Astrocyte (in vitro differentiated cells and primary cell): ENCODE results near the gene CDH10. TPM values are rescaled to one million over a fixed set of nuclear protein-coding genes. Genes with fewer than 3 reads are reported as not detected.

Experiments used
- DNase-seq: peaks from one replicate; pipeline ENCODE4 v3.0.0-alpha.2; 2010; ENCODE audit warnings: low read depth
- FAIRE-seq: peaks from 2 replicates; lab custom pipeline; 2011; peaks lifted over from hg19 to GRCh38; lab: Jason Lieb, UNC
- H2AFZ ChIP-seq: 2 replicates; pipeline ENCODE4 v1.6.0; 2012; ENCODE audit warnings: low read depth, low read length, inconsistent platforms
- H3K27ac ChIP-seq: 2 replicates; pipeline ENCODE4 v1.5.1; 2011; ENCODE audit warnings: low read depth, low read length, inconsistent platforms
- H3K27me3 ChIP-seq: 2 replicates; pipeline ENCODE4 v1.6.0; 2011; ENCODE audit warnings: low read length, inconsistent platforms; ENCODE audit not compliant: insufficient read depth
- H3K36me3 ChIP-seq: 2 replicates; pipeline ENCODE4 v1.5.1; 2011; ENCODE audit warnings: low read length, inconsistent platforms; ENCODE audit not compliant: insufficient read depth
- H3K4me1 ChIP-seq: 2 replicates; pipeline ENCODE4 v1.5.1; 2011; ENCODE audit warnings: low read length, inconsistent platforms; ENCODE audit not compliant: insufficient read depth
- H3K4me2 ChIP-seq: 2 replicates; pipeline ENCODE4 v1.6.0; 2012; ENCODE audit warnings: low read length, inconsistent platforms
- H3K4me3 ChIP-seq: 2 replicates; pipeline ENCODE4 v1.5.1; 2011; ENCODE audit warnings: low read depth, mild to moderate bottlenecking, low read length, inconsistent platforms; ENCODE audit not compliant: insufficient read depth
- H3K79me2 ChIP-seq: 2 replicates; pipeline ENCODE4 v1.6.0; 2012; ENCODE audit warnings: mild to moderate bottlenecking, low read length, inconsistent platforms; ENCODE audit not compliant: insufficient read depth
- H3K9ac ChIP-seq: 2 replicates; pipeline ENCODE4 v1.6.0; 2012; ENCODE audit warnings: mild to moderate bottlenecking, low read length, inconsistent platforms
- H3K9me3 ChIP-seq: 2 replicates; pipeline ENCODE4 v1.5.1; 2012; ENCODE audit warnings: low read depth, mild to moderate bottlenecking, low read length, inconsistent platforms; ENCODE audit not compliant: insufficient read depth
- H4K20me1 ChIP-seq: 2 replicates; pipeline ENCODE4 v1.6.0; 2012; ENCODE audit warnings: low read length, inconsistent platforms; ENCODE audit not compliant: insufficient read depth
- H3K27ac Mint-ChIP-seq: one replicate; pipeline ENCODE4 v1.8.0; 2021; ENCODE audit warnings: mild to moderate bottlenecking, mixed read lengths; ENCODE audit not compliant: unreplicated experiment
- H3K27me3 Mint-ChIP-seq: one replicate; pipeline ENCODE4 v1.8.0; 2021; ENCODE audit warnings: low read depth, mixed read lengths; ENCODE audit not compliant: unreplicated experiment
- H3K36me3 Mint-ChIP-seq: one replicate; pipeline ENCODE4 v1.8.0; 2021; ENCODE audit warnings: low read depth, mixed read lengths; ENCODE audit not compliant: unreplicated experiment
- H3K4me1 Mint-ChIP-seq: one replicate; pipeline ENCODE4 v1.8.0; 2021; ENCODE audit warnings: low read depth, mixed read lengths; ENCODE audit not compliant: unreplicated experiment
- H3K4me3 Mint-ChIP-seq: one replicate; pipeline ENCODE4 v1.8.0; 2021; ENCODE audit warnings: mild to moderate bottlenecking, moderate library complexity, mixed read lengths; ENCODE audit not compliant: unreplicated experiment
- H3K9me3 Mint-ChIP-seq: one replicate; pipeline ENCODE4 v1.8.0; 2021; ENCODE audit warnings: mild to moderate bottlenecking, mixed read lengths; ENCODE audit not compliant: unreplicated experiment
- CTCF ChIP-seq: IDR thresholded peaks from 2 replicates; pipeline ENCODE4 v1.5.1; 2011; ENCODE audit warnings: low read depth, mild to moderate bottlenecking, inconsistent platforms, low read length, moderate library complexity; ENCODE audit not compliant: insufficient read depth
- EZH2 ChIP-seq: IDR thresholded peaks from 2 replicates; pipeline ENCODE4 v1.6.1; 2012; ENCODE audit warnings: mild to moderate bottlenecking, low read length, inconsistent platforms; ENCODE audit not compliant: insufficient read depth
- total RNA-seq: library from RNA; stranded (reverse); gene quantifications from 2 replicates; pipeline ENCODE4 v1.2.1, GENCODE V29; 2021

The CDH10 gene
- total RNA-seq, 1 donor from 2014 or later: 6.9 TPM

GRCh38 chr5:24566933-24567332 is 77.8 kb downstream of the CDH10 start:
- no peaks in the 10 kb centered on the region for H3K4me1 ChIP-seq
- FAIRE-seq (no peak), DNase-seq (no peak)
- no peak overlapping the region for H3K4me3 ChIP-seq
- no peaks in the 10 kb centered on the region for H3K79me2 ChIP-seq
- no peaks in the 10 kb centered on the region for H3K4me1 Mint-ChIP-seq
- no peaks in the 10 kb centered on the region for H4K20me1 ChIP-seq
- H3K27ac ChIP-seq: no peak overlapping the region
- H3K36me3 ChIP-seq: no peaks in the 10 kb centered on the region
- H3K9me3 ChIP-seq: no peaks in the 10 kb centered on the region
- H3K27ac Mint-ChIP-seq: no peak overlapping the region
- H3K9ac ChIP-seq: no peak overlapping the region
- no peak overlapping the region for H3K4me3 Mint-ChIP-seq
- no peak overlapping the region for H3K4me2 ChIP-seq
- H3K27me3 ChIP-seq: no peaks in the 10 kb centered on the region
- no peak overlapping the region for H2AFZ ChIP-seq
- no peaks in the 10 kb centered on the region for H3K27me3 Mint-ChIP-seq
- no peaks in the 10 kb centered on the region for H3K36me3 Mint-ChIP-seq
- TF ChIP-seq CTCF (no peak), EZH2 (no peak)
- no peaks in the 10 kb centered on the region for H3K9me3 Mint-ChIP-seq

DNA sequence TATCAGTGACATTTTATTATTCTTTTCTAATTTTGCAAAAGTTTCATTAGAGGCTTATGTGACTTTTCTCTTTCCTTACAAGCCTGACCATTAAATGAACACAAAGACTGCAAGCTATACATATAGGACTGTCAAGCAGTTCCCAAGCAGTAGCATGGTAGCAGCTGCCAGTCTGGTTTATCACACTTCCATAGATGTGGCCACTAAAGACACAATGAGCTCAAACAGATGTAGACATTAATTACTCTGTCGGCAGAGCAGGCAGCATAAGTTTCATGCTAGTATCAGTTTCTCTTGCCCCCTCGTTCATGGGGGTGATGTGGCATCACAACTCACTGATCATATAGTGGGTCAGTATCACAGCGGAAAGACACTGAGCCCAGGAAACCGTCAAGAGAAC is 89.5 kb downstream of the CDH10 start:
- Histone ChIP-seq H3K4me2 (no peak overlapping the region), H3K9me3 (no peaks in the 10 kb centered on the region), H4K20me1 (no peaks in the 10 kb centered on the region), H3K27ac (no peak overlapping the region), H3K36me3 (no peaks in the 10 kb centered on the region), H3K27me3 (no peaks in the 10 kb centered on the region), H3K9ac (no peak overlapping the region), H3K79me2 (no peaks in the 10 kb centered on the region), H2AFZ (no peak overlapping the region), H3K4me3 (no peak overlapping the region), H3K4me1 (no peaks in the 10 kb centered on the region)
- DNase-seq (no peak), FAIRE-seq (no peak)
- Mint-ChIP-seq H3K4me1 (no peaks in the 10 kb centered on the region), H3K9me3 (no peaks in the 10 kb centered on the region), H3K36me3 (no peaks in the 10 kb centered on the region), H3K27ac (no peak overlapping the region), H3K4me3 (no peak overlapping the region), H3K27me3 (no peaks in the 10 kb centered on the region)
- TF ChIP-seq EZH2: no peak
- TF ChIP-seq CTCF: no peak

DNA sequence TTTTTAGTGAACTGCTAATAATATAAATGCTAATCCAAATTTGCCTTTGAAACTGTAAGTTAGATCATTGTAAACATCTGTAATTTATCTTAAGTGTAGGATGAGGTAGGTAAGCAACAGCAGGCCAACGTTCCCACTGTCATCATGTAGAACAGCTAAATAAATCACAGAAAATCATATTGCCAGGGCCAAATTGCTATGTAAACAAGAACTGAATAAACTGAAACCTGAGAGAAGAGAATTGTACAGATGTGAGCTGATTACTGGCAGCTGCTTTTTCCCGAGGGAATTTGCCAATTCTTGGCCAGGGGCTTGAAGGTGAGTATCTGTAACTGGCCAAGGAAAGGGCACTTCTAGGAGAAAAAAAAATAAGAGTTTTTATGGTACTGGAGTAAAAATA is 97.6 kb downstream of the CDH10 start:
- Histone ChIP-seq H3K27me3 (no peaks in the 10 kb centered on the region), H3K79me2 (no peaks in the 10 kb centered on the region), H3K9ac (no peak overlapping the region), H3K4me2 (no peak overlapping the region), H3K4me1 (no peaks in the 10 kb centered on the region), H4K20me1 (no peaks in the 10 kb centered on the region), H2AFZ (no peak overlapping the region), H3K36me3 (no peaks in the 10 kb centered on the region), H3K4me3 (no peak overlapping the region), H3K27ac (no peak overlapping the region), H3K9me3 (no peaks in the 10 kb centered on the region)
- TF ChIP-seq EZH2 (no peak), CTCF (no peak)
- Mint-ChIP-seq H3K9me3 (no peaks in the 10 kb centered on the region), H3K4me1 (no peaks in the 10 kb centered on the region), H3K27ac (no peak overlapping the region), H3K27me3 (no peaks in the 10 kb centered on the region), H3K36me3 (no peaks in the 10 kb centered on the region), H3K4me3 (no peak overlapping the region)
- no peak for FAIRE-seq
- DNase-seq: no peak
